ENCODE results near the gene CRB2. TPM values are rescaled to one million over a fixed set of nuclear protein-coding genes. Genes with fewer than 3 reads are reported as not detected.
"Not testable (repeated sequence)": the region's sequence is repeated elsewhere in the genome, so short reads cannot be mapped to it uniquely, and the experiment has no call there.

The CRB2 gene
- total RNA-seq, 1 donor from 2014 or later = not detected

GRCh38 chr9:123329329-123329955 is 26.6 kb upstream of the CRB2 start:
- Histone ChIP-seq H3K36me3 (no peaks in the 10 kb centered on the region), H3K4me3 (no peak overlapping the region), H3K9me3 (no peaks in the 10 kb centered on the region), H3K27me3 (no peaks in the 10 kb centered on the region), H3K4me1 (peaks cover 13% of the 10 kb centered on the region), H3K27ac (no peak overlapping the region)
- intact Hi-C loops (cut with DNase I) = no loop called here
- no peak for DNase-seq (ENCODE audit: extremely low spot score in 2 of 2)
- no peak for TF ChIP-seq CTCF (IDR thresholded peaks at IDR 0.05)
- TF ChIP-seq POLR2A (IDR thresholded peaks at IDR 0.05) = no peak
- no peak for TF ChIP-seq POLR2AphosphoS5 (IDR thresholded peaks at IDR 0.05; ENCODE audit: insufficient read depth in 1 of 2, low read depth in 1 of 2)

- Histone ChIP-seq H3K4me1 (peaks cover 24% of the 10 kb centered on the region), H3K36me3 (no peaks in the 10 kb centered on the region), H3K27me3 (no peaks in the 10 kb centered on the region), H3K27ac (no peak overlapping the region), H3K4me3 (no peak overlapping the region), H3K9me3 (no peaks in the 10 kb centered on the region)
- TF ChIP-seq POLR2AphosphoS5 (IDR thresholded peaks at IDR 0.05; ENCODE audit: insufficient read depth in 1 of 2, low read depth in 1 of 2) (no peak), POLR2A (IDR thresholded peaks at IDR 0.05) (no peak), CTCF (IDR thresholded peaks at IDR 0.05) (no peak)
- intact Hi-C loops (cut with DNase I) = no loop called here
- DNase-seq (ENCODE audit: extremely low spot score in 2 of 2) = no peak
Measured at GRCh38 chr9:123331346-123332060, 24.5 kb upstream of the CRB2 start.

- intact Hi-C loops (cut with DNase I); H3K9me3 ChIP-seq; H3K4me3 ChIP-seq; H3K36me3 ChIP-seq; DNase-seq (ENCODE audit: extremely low spot score in 2 of 2); H3K27me3 ChIP-seq; H3K27ac ChIP-seq: not testable (repeated sequence)
- H3K4me1 ChIP-seq = peaks cover 15% of the 10 kb centered on the region
Measured at GRCh38 chr9:123333058-123333669, 22.8 kb upstream of the CRB2 start.

GRCh38 chr9:123334639-123335038 is 21.4 kb upstream of the CRB2 start:
- no peak for DNase-seq (ENCODE audit: extremely low spot score in 2 of 2)
- Histone ChIP-seq H3K36me3 (no peaks in the 10 kb centered on the region), H3K27ac (no peak overlapping the region), H3K9me3 (no peaks in the 10 kb centered on the region), H3K4me1 (peaks cover 17% of the 10 kb centered on the region), H3K4me3 (no peak overlapping the region), H3K27me3 (no peaks in the 10 kb centered on the region)
- no peak for TF ChIP-seq POLR2A (IDR thresholded peaks at IDR 0.05)
- intact Hi-C loops (cut with DNase I) = no loop called here

GRCh38 chr9:123335193-123335985 is 20.6 kb upstream of the CRB2 start:
- no peak overlapping the region for H3K27ac ChIP-seq
- peaks cover 25% of the 10 kb centered on the region for H3K4me1 ChIP-seq
- no peaks in the 10 kb centered on the region for H3K9me3 ChIP-seq
- no peak for DNase-seq (ENCODE audit: extremely low spot score in 2 of 2)
- H3K27me3 ChIP-seq = no peaks in the 10 kb centered on the region
- H3K36me3 ChIP-seq = no peaks in the 10 kb centered on the region
- TF ChIP-seq CTCF (IDR thresholded peaks at IDR 0.05) (no peak), POLR2A (IDR thresholded peaks at IDR 0.05) (no peak), POLR2AphosphoS5 (IDR thresholded peaks at IDR 0.05; ENCODE audit: insufficient read depth in 1 of 2, low read depth in 1 of 2) (no peak)
- intact Hi-C loops (cut with DNase I) = no loop called here
- H3K4me3 ChIP-seq = no peak overlapping the region
